Gastrocnemius medialis (tissue), 4 donors: ENCODE results near the gene SIRPD. TPM values are rescaled to one million over a fixed set of nuclear protein-coding genes. Genes with fewer than 3 reads are reported as not detected.

Source experiments
- ATAC-seq, 2 donors: fragments of 150-250 bp; one replicate each; pipeline ENCODE4 v1.9.1; 2016
- DNase-seq, 2 donors: peaks; one replicate each; pipeline ENCODE4 v3.0.0-alpha.2; 2019
- H3K27ac ChIP-seq, 4 donors: fragments of 200-600 bp; sonication (generic); 1 replicate in 1 of 4; 2 replicates in 3 of 4; pipeline ENCODE4 v1.5.1; 2016 to 2018; ENCODE audit warnings: mild to moderate bottlenecking in 2 of 4, moderate library complexity in 1 of 4
- H3K27me3 ChIP-seq, 3 donors: fragments of 200-600 bp; sonication (generic) in 2 of 3; 1 replicate in 1 of 3; 2 replicates in 2 of 3; pipeline versions ENCODE4 v1.5.1 to v1.6.0; 2016 to 2019; ENCODE audit warnings: mild to moderate bottlenecking in 1 of 3, moderate library complexity in 1 of 3
- H3K36me3 ChIP-seq, 2 donors: fragments of 200-600 bp; sonication (generic) in 1 of 2; one replicate each; pipeline ENCODE4 v1.5.1; 2017 to 2018
- H3K4me1 ChIP-seq, 2 donors: fragments of 200-600 bp; sonication (generic) in 1 of 2; one replicate each; pipeline ENCODE4 v1.5.1; 2016 to 2017; ENCODE audit warnings: mild to moderate bottlenecking in 2 of 2
- H3K4me3 ChIP-seq, 4 donors: fragments of 200-600 bp; sonication (generic) in 3 of 4; 1 replicate in 1 of 4; 2 replicates in 3 of 4; pipeline ENCODE4 v1.5.1; 2016 to 2019; ENCODE audit warnings: mild to moderate bottlenecking in 2 of 4
- H3K9me3 ChIP-seq, 3 donors: fragments of 200-600 bp; sonication (generic) in 2 of 3; 1 replicate in 1 of 3; 2 replicates in 2 of 3; pipeline ENCODE4 v1.5.1; 2016 to 2019
- POLR2A ChIP-seq, 2 donors: fragments of 450-650 bp; IDR thresholded peaks; one replicate each; pipeline ENCODE4 v1.6.1; 2017; ENCODE audit warnings: antibody characterized with exemption in 2 of 2, mild to moderate bottlenecking in 2 of 2, moderate library complexity in 2 of 2
- in situ Hi-C, 4 donors: fragments of 200-750 bp; cut with MboI; loops; one replicate each; pipeline versions ENCODE4 v1.15.0 to v1.8.0; 2017; ENCODE audit warnings: low sequenced_read_pairs in 4 of 4
- intact Hi-C: fragments of 100-400 bp; cut with DNase I; formaldehyde crosslinking; loops from one replicate; pipeline ENCODE4 v1.15.1; 2023; ENCODE audit warnings: low total_unique reads
- total RNA-seq, 4 donors: library from RNA; depleted of rRNA; stranded (reverse); fragments of >200 nt; gene quantifications; one replicate each; pipeline versions ENCODE4 v1.1.0 to v1.2.3, GENCODE V29; 2016
- TF ChIP-seq, protein P1 (sequence below), 5 experiments: fragments of 450-650 bp in 3 of 5; fragments of 200-600 bp in 2 of 5; sonication (generic) in 2 of 5; IDR thresholded peaks in 4 of 5; conservative IDR thresholded peaks in 1 of 5; 1 replicate in 4 of 5; 2 replicates in 1 of 5; pipeline ENCODE4 v1.5.1; 2016 to 2019; ENCODE audit warnings: antibody characterized with exemption in 5 of 5, mild to moderate bottlenecking in 3 of 5, moderate library complexity in 3 of 5

Gene SIRPD
- total RNA-seq, 4 donors from 2014 or later = not detected

DNA sequence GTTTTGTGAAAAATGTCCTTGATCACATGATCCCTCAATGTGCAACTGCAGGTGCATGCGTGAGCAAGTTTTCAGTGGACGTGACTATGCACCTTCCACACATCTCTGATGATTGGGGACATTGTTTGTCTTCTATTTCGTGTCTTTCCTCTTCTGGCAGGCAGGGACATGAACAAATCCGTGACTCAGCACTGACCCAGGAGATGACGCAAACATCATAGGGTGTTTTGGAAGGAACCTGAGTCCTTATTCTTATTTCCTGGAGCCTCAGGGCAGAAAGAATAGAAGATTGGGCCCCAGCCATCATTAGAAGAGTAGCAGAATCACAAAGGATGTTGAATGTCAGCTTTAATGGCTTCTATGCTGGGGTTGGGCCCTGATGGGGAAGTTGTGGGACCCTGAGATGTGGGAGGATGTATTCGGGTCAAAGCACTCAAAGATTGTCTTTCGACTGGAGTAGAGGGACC lies 11.9 kb upstream of the SIRPD start:
- DNase-seq = no peak
- in situ Hi-C loops = loop anchor here in 1 of 4 donors (10.0 kb wide), 1 partner anchor 55 kb away; the partner anchor contains the start of gene SIRPB1
- Histone ChIP-seq H3K27ac (no peak overlapping the region), H3K4me3 (no peak overlapping the region), H3K4me1 (no peaks in the 10 kb centered on the region), H3K27me3 (no peaks in the 10 kb centered on the region), H3K36me3 (no peaks in the 10 kb centered on the region), H3K9me3 (no peaks in the 10 kb centered on the region)
- no peak for ATAC-seq
- no peak for TF ChIP-seq POLR2A (IDR thresholded peaks at IDR 0.05)
- TF ChIP-seq, protein P1, sequence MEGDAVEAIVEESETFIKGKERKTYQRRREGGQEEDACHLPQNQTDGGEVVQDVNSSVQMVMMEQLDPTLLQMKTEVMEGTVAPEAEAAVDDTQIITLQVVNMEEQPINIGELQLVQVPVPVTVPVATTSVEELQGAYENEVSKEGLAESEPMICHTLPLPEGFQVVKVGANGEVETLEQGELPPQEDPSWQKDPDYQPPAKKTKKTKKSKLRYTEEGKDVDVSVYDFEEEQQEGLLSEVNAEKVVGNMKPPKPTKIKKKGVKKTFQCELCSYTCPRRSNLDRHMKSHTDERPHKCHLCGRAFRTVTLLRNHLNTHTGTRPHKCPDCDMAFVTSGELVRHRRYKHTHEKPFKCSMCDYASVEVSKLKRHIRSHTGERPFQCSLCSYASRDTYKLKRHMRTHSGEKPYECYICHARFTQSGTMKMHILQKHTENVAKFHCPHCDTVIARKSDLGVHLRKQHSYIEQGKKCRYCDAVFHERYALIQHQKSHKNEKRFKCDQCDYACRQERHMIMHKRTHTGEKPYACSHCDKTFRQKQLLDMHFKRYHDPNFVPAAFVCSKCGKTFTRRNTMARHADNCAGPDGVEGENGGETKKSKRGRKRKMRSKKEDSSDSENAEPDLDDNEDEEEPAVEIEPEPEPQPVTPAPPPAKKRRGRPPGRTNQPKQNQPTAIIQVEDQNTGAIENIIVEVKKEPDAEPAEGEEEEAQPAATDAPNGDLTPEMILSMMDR (IDR thresholded peaks at IDR 0.05 in 4 of 5, conservative IDR thresholded peaks at IDR 0.05 in 1 of 5) = no peak
- intact Hi-C loops = no loop called here

DNA sequence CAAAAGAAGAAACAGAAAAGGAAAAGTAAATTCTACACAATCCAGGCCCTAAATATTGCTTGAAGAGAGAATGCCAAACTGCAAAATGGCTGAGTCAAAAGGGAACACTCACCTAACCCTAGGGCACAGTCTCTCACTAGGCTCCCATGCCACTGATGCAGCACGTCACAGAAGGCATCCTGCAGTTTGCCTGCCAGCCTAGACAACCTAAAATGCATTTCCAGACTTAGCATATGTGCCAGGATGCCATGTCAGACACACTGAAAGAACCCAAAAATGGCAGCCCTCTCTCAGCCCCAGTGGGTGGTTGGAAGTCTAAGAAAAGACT lies 10.6 kb upstream of the SIRPD start:
- no peaks in the 10 kb centered on the region for H3K4me1 ChIP-seq
- no peaks in the 10 kb centered on the region for H3K36me3 ChIP-seq
- no peak overlapping the region for H3K4me3 ChIP-seq
- intact Hi-C loops = no loop called here
- in situ Hi-C loops = loop anchor here in 1 of 4 donors (10.0 kb wide), 1 partner anchor 57 kb away; the partner anchor contains the start of gene SIRPB1
- ATAC-seq (no peak), DNase-seq (no peak)
- H3K27me3 ChIP-seq = no peaks in the 10 kb centered on the region
- H3K27ac ChIP-seq = no peak overlapping the region
- no peaks in the 10 kb centered on the region for H3K9me3 ChIP-seq
- TF ChIP-seq POLR2A (IDR thresholded peaks at IDR 0.05) = no peak
- TF ChIP-seq, protein P1 (IDR thresholded peaks at IDR 0.05 in 4 of 5, conservative IDR thresholded peaks at IDR 0.05 in 1 of 5) = no peak

DNA sequence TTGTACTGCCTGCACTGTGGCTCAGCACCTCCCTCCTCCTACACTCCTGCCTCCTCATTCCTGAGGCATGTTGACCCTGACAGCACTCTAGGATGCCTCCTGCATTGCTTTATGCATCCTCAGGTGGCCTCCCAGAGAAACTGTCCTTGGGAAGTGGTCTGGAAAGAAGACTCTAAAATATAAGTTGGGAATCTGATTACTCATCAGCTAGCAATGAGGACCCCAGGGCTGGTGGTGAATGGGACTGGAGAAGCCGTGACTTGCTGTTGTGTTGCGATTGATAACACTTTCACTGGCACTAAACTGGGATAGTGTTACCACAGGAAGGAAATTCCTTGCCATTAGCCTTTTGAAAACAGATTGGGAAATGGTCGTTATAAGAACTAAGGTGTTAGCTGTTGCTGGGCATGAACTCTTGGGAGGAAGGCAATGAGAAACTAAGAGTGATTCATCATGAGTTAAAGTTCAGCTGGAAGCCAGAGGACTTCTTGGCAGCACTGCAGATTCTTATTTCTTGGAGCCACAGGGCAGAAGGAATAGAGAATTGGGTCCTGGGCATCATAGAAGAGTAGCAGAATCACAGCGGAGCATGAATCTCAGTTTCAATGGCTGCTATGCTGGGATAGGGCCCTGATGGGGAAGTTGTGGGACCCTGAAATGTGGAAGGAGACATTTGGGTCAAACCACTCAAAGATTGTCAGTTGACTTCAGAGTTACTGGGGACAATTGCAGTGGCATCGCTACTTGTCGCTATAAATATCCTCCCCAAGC lies 10.1 kb upstream of the SIRPD start:
- no peaks in the 10 kb centered on the region for H3K27me3 ChIP-seq
- in situ Hi-C loops = loop anchor here in 1 of 4 donors (10.0 kb wide), 1 partner anchor 57 kb away; the partner anchor contains the start of gene SIRPB1
- TF ChIP-seq POLR2A (IDR thresholded peaks at IDR 0.05) = no peak
- TF ChIP-seq, protein P1 (IDR thresholded peaks at IDR 0.05 in 4 of 5, conservative IDR thresholded peaks at IDR 0.05 in 1 of 5) = no peak
- no peak overlapping the region for H3K4me3 ChIP-seq
- H3K9me3 ChIP-seq = no peaks in the 10 kb centered on the region
- intact Hi-C loops = no loop called here
- H3K4me1 ChIP-seq = no peaks in the 10 kb centered on the region
- DNase-seq = no peak
- no peak for ATAC-seq
- no peaks in the 10 kb centered on the region for H3K36me3 ChIP-seq
- H3K27ac ChIP-seq = no peak overlapping the region

DNA sequence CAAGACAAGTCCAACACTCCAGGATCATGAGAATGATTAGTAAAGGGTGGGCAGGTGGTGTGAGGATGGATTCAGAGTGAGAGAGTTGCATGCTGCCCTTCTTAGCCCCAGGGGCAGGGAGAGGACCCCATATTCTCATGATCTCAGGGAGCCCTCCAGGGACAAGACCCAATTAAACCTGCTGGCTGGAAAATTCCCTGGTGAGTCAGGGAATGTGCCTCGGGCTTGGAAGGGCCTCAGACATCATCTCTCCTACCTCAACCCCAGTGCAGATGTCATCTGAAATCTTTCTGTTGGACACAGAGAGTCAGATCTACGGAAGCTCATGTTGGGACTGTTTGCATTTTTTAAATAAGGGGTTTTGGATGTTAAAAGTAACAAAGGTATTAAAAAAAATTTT lies 9.2 kb upstream of the SIRPD start:
- Histone ChIP-seq H3K4me1 (no peaks in the 10 kb centered on the region), H3K27ac (no peak overlapping the region), H3K9me3 (no peaks in the 10 kb centered on the region), H3K4me3 (no peak overlapping the region), H3K27me3 (no peaks in the 10 kb centered on the region), H3K36me3 (no peaks in the 10 kb centered on the region)
- TF ChIP-seq POLR2A (IDR thresholded peaks at IDR 0.05) = no peak
- TF ChIP-seq, protein P1 (IDR thresholded peaks at IDR 0.05 in 4 of 5, conservative IDR thresholded peaks at IDR 0.05 in 1 of 5) = no peak
- ATAC-seq = no peak
- DNase-seq = no peak
- intact Hi-C loops = no loop called here
- in situ Hi-C loops = loop anchor here in 1 of 4 donors (10.0 kb wide), 1 partner anchor 58 kb away; the partner anchor contains the start of gene SIRPB1
